ENCODE data around the gene VAMP1. TPM values are rescaled to one million over a fixed set of nuclear protein-coding genes. Genes with fewer than 3 reads are reported as not detected.

Gene VAMP1
- 11.2 TPM for total RNA-seq (2021; ENCODE audit: unreplicated experiment)
- 8.1 TPM for polyA plus RNA-seq (2012; ENCODE audit: insufficient read length)
- Bru-seq, nascent RNA: percentile 66 among the genes with signal in this experiment
- BruChase-seq, experiment 1, labeled RNA remaining after a 2-hour chase: percentile 67 among the genes with signal in this experiment
- BruChase-seq, experiment 2, labeled RNA remaining after a 6-hour chase: percentile 51 among the genes with signal in this experiment
- long read RNA-seq, partial matches to known transcripts: 1 of 2 reads
- long read RNA-seq, other reads (novel, unspliced or antisense): 1 of 2 reads

GRCh38 chr12:6470375-6471163 lies at the start of gene VAMP1:
TSS of gene VAMP1 (minus strand) at chr12:6470677. CDS start at chr12:6470531, 146 bp downstream.
- peak within 1 kb of the TSS; percentile 70 to 78 for H3K4me3 ChIP-seq (ENCODE audit: low read depth in 2 of 2, low read length in 2 of 2)
- intact Hi-C loops (cut with micrococcal nuclease; ENCODE audit: unreplicated experiment): no loop called here
- in situ Hi-C loops (cut with HindIII; ENCODE audit: low pct_unique_long_range_greater_than_20kb, low sequenced_read_pairs): no loop called here
- ChIA-PET CTCF (no interaction called here), POLR2A (interaction anchor here (0.6 to 1.4 kb wide), 7 partner anchors 12 to 1812 kb away, joined by 3 to 11 read pairs (median 4); no protein-coding TSS in a partner anchor)
- peak; percentile 91; the same call in 1 of the 2 replicates for TF ChIP-seq SIN3A (IDR thresholded peaks at IDR 0.05; ENCODE audit: borderline replicate concordance, insufficient read depth, low read depth, low read length)
- peak; percentile 38; the same call in 1 of the 2 replicates for TF ChIP-seq TCF7L2 (IDR thresholded peaks at IDR 0.05; ENCODE audit: low read depth, low read length)
- TF ChIP-seq POLR2AphosphoS5 (IDR thresholded peaks at IDR 0.05; ENCODE audit: low read depth, low read length): peak; percentile 96
- TF ChIP-seq REST (IDR thresholded peaks at IDR 0.05; ENCODE audit: insufficient read depth in 1 of 2, low read depth in 2 of 2, low read length in 1 of 2): no peak
- no peak for TF ChIP-seq CTCF (IDR thresholded peaks at IDR 0.05)
- H3K4me1 ChIP-seq (ENCODE audit: control insufficient read depth, insufficient read depth, low read length): peaks cover 14% of the 10 kb centered on the region
- no TSS peak for BruUV-seq (replicated peaks)
- DNase-seq (ENCODE audit: low read depth, low spot score): peak; percentile 83
- no peaks in the 10 kb centered on the region for H3K27me3 ChIP-seq (ENCODE audit: control insufficient read depth, insufficient read depth, low read length)
- H3K9me3 ChIP-seq (ENCODE audit: control insufficient read depth, insufficient read depth, low read depth, low read length): no peaks in the 10 kb centered on the region
- peak; percentile 98 for ATAC-seq
- H3K36me3 ChIP-seq (ENCODE audit: control insufficient read depth, insufficient read depth, low read length): no peaks in the 10 kb centered on the region; the same call in none of the 2 replicates
- H3K27ac ChIP-seq (ENCODE audit: low read length): peak within 1 kb of the TSS; percentile 89

- peaks cover 28% of the 10 kb centered on the region for H3K36me3 ChIP-seq (ENCODE audit: control insufficient read depth, insufficient read depth, low read length)
- POLR2A ChIA-PET: interaction anchor here (0.6 kb wide), 1 partner anchor 23 kb away, joined by 5 read pairs; no protein-coding TSS in a partner anchor
These were observed 49.7 kb upstream of the VAMP1 start for GRCh38 chr12:6520186-6520585.

More at GRCh38 chr12:6520186-6520585, 49.7 kb upstream of the VAMP1 start:
- H3K27ac ChIP-seq (ENCODE audit: low read length): no peak overlapping the region
- no peaks in the 10 kb centered on the region for H3K27me3 ChIP-seq (ENCODE audit: control insufficient read depth, insufficient read depth, low read length)
- intact Hi-C loops (cut with micrococcal nuclease; ENCODE audit: unreplicated experiment) (no loop called here), in situ Hi-C loops (cut with HindIII; ENCODE audit: low pct_unique_long_range_greater_than_20kb, low sequenced_read_pairs) (no loop called here)
- DNase-seq (ENCODE audit: low read depth, low spot score) (no peak), ATAC-seq (no peak)
- CTCF ChIA-PET: interaction anchor here (0.7 kb wide), 1 partner anchor 18 kb away, joined by 3 read pairs; no protein-coding TSS in a partner anchor
- H3K9me3 ChIP-seq (ENCODE audit: control insufficient read depth, insufficient read depth, low read depth, low read length): no peaks in the 10 kb centered on the region
- no peaks in the 10 kb centered on the region for H3K4me1 ChIP-seq (ENCODE audit: control insufficient read depth, insufficient read depth, low read length)
- TF ChIP-seq REST (IDR thresholded peaks at IDR 0.05; ENCODE audit: insufficient read depth in 1 of 2, low read depth in 2 of 2, low read length in 1 of 2) (no peak), TCF7L2 (IDR thresholded peaks at IDR 0.05; ENCODE audit: low read depth, low read length) (no peak), POLR2AphosphoS5 (IDR thresholded peaks at IDR 0.05; ENCODE audit: low read depth, low read length) (no peak), CTCF (IDR thresholded peaks at IDR 0.05) (no peak), SIN3A (IDR thresholded peaks at IDR 0.05; ENCODE audit: borderline replicate concordance, insufficient read depth, low read depth, low read length) (no peak)
- no TSS peak for BruUV-seq (replicated peaks)
- no peak overlapping the region for H3K4me3 ChIP-seq (ENCODE audit: low read depth in 2 of 2, low read length in 2 of 2)

All from Panc1 (cell line).